ENCODE measurements around the gene ATRNL1. TPM values are rescaled to one million over a fixed set of nuclear protein-coding genes. Genes with fewer than 3 reads are reported as not detected.
"Not testable (repeated sequence)": the region's sequence is repeated elsewhere in the genome, so short reads cannot be mapped to it uniquely, and the experiment has no call there.

The ATRNL1 gene
- total RNA-seq, 1 donor from 2014 or later, result 1.6 TPM

- intact Hi-C loops (cut with micrococcal nuclease), result no loop called here
- ATAC-seq, result no peak
- no peak for DNase-seq
These were observed 572.4 kb downstream of the ATRNL1 start for GRCh38 chr10:115665549-115665948.

GRCh38 chr10:115674496-115674895 lies 581.3 kb downstream of the ATRNL1 start:
- DNase-seq (no peak), ATAC-seq (no peak)
- intact Hi-C loops (cut with micrococcal nuclease), result no loop called here

- intact Hi-C loops (cut with micrococcal nuclease), result no loop called here
- DNase-seq (no peak), ATAC-seq (no peak)
These were observed 603.6 kb downstream of the ATRNL1 start for GRCh38 chr10:115696747-115697146.

- no peak for DNase-seq
- intact Hi-C loops (cut with micrococcal nuclease), result loop anchor here (10.0 kb wide), 2 partner anchors 579 to 679 kb away; no protein-coding TSS in a partner anchor
- ATAC-seq, result no peak
These were observed 612.9 kb downstream of the ATRNL1 start for GRCh38 chr10:115706026-115706425.

GRCh38 chr10:115706488-115707076 lies 613.4 kb downstream of the ATRNL1 start:
- intact Hi-C loops (cut with micrococcal nuclease), result loop anchor here (10.0 kb wide), 2 partner anchors 578 to 678 kb away; no protein-coding TSS in a partner anchor
- DNase-seq (no peak), ATAC-seq (no peak)

- intact Hi-C loops (cut with micrococcal nuclease), result no loop called here
- DNase-seq (no peak), ATAC-seq (no peak)
These were observed 617.0 kb downstream of the ATRNL1 start for GRCh38 chr10:115710136-115710535.

- ATAC-seq (no peak), DNase-seq (no peak)
- intact Hi-C loops (cut with micrococcal nuclease), result no loop called here
These were observed 618.1 kb downstream of the ATRNL1 start for GRCh38 chr10:115711306-115711705.

GRCh38 chr10:115720121-115720520 lies 627.0 kb downstream of the ATRNL1 start:
- ATAC-seq (no peak), DNase-seq (no peak)
- intact Hi-C loops (cut with micrococcal nuclease), result no loop called here

- DNase-seq (no peak), ATAC-seq (no peak)
- intact Hi-C loops (cut with micrococcal nuclease), result no loop called here
These were observed 634.0 kb downstream of the ATRNL1 start for GRCh38 chr10:115727129-115727528.

- DNase-seq, result no peak
- ATAC-seq, result no peak
- intact Hi-C loops (cut with micrococcal nuclease), result no loop called here
These were observed 650.9 kb downstream of the ATRNL1 start for GRCh38 chr10:115744089-115744488.

- DNase-seq (no peak), ATAC-seq (no peak)
- intact Hi-C loops (cut with micrococcal nuclease), result no loop called here
These were observed 652.8 kb downstream of the ATRNL1 start for GRCh38 chr10:115745943-115746342.

GRCh38 chr10:115747811-115748210 lies 654.6 kb downstream of the ATRNL1 start:
- DNase-seq (no peak), ATAC-seq (no peak)
- intact Hi-C loops (cut with micrococcal nuclease), result no loop called here

- ATAC-seq; DNase-seq; intact Hi-C loops (cut with micrococcal nuclease): not testable (repeated sequence)
These were observed 665.3 kb downstream of the ATRNL1 start for GRCh38 chr10:115758488-115758887.

GRCh38 chr10:115760131-115760530 lies 667.0 kb downstream of the ATRNL1 start:
- ATAC-seq (no peak), DNase-seq (no peak)
- intact Hi-C loops (cut with micrococcal nuclease), result no loop called here

- intact Hi-C loops (cut with micrococcal nuclease), result no loop called here
These were observed 668.0 kb downstream of the ATRNL1 start for GRCh38 chr10:115761166-115761565.

GRCh38 chr10:115762029-115762428 lies 668.9 kb downstream of the ATRNL1 start:
- no peak for DNase-seq
- ATAC-seq, result no peak
- intact Hi-C loops (cut with micrococcal nuclease), result no loop called here

More at GRCh38 chr10:115761166-115761565, 668.0 kb downstream of the ATRNL1 start:
- ATAC-seq, result no peak
- no peak for DNase-seq

- ATAC-seq (no peak), DNase-seq (no peak)
- intact Hi-C loops (cut with micrococcal nuclease), result no loop called here
These were observed 678.6 kb downstream of the ATRNL1 start for GRCh38 chr10:115771755-115772154.

GRCh38 chr10:115772606-115773005 lies 679.4 kb downstream of the ATRNL1 start:
- intact Hi-C loops (cut with micrococcal nuclease), result no loop called here
- peak; percentile 41 for ATAC-seq

GRCh38 chr10:115773832-115774231 lies 680.7 kb downstream of the ATRNL1 start:
- ATAC-seq (peak; percentile 49), DNase-seq (no peak)
- intact Hi-C loops (cut with micrococcal nuclease), result no loop called here

More at GRCh38 chr10:115772606-115773005, 679.4 kb downstream of the ATRNL1 start:
- no peak for DNase-seq

GRCh38 chr10:115774721-115775120 lies 681.6 kb downstream of the ATRNL1 start:
- intact Hi-C loops (cut with micrococcal nuclease), result no loop called here
- no peak for ATAC-seq
- DNase-seq, result no peak

GRCh38 chr10:115777646-115778045 lies 684.5 kb downstream of the ATRNL1 start:
- ATAC-seq (no peak), DNase-seq (no peak)
- intact Hi-C loops (cut with micrococcal nuclease), result no loop called here

Data from left ventricle myocardium superior (tissue), 1 donor.